Fibroblast of lung (primary cell): ENCODE measurements around the gene SLC1A7. TPM values are rescaled to one million over a fixed set of nuclear protein-coding genes. Genes with fewer than 3 reads are reported as not detected.

ENCODE experiments used
- DNase-seq, 2 donors: peaks; one replicate each; pipeline versions ENCODE4 v3.0.0 to v3.0.0-alpha.2; 2010; ENCODE audit warnings: low read depth in 2 of 2
- H2AFZ ChIP-seq: 2 replicates; pipeline ENCODE4 v1.5.1; 2012; ENCODE audit warnings: low read length, control low read depth, inconsistent platforms
- H3K27ac ChIP-seq: 2 replicates; pipeline ENCODE4 v1.5.1; 2011; ENCODE audit warnings: low read length, control low read depth; ENCODE audit not compliant: insufficient read depth
- H3K27me3 ChIP-seq: 2 replicates; pipeline ENCODE4 v1.5.1; 2011; ENCODE audit warnings: mild to moderate bottlenecking, low read length; ENCODE audit not compliant: control insufficient read depth, insufficient read depth
- H3K36me3 ChIP-seq: 2 replicates; pipeline ENCODE4 v1.5.1; 2011; ENCODE audit warnings: low read length; ENCODE audit not compliant: control insufficient read depth, insufficient read depth
- H3K4me1 ChIP-seq: 2 replicates; pipeline ENCODE4 v1.5.1; 2011; ENCODE audit warnings: low read length; ENCODE audit not compliant: control insufficient read depth, insufficient read depth; ENCODE audit errors: extremely low read depth
- H3K4me2 ChIP-seq: 2 replicates; pipeline ENCODE4 v1.5.1; 2011; ENCODE audit warnings: low read length, control low read depth; ENCODE audit not compliant: insufficient read depth; ENCODE audit errors: extremely low read depth
- H3K4me3 ChIP-seq, 4 experiments: fragments of 200-600 bp in 1 of 4; sonication (generic) in 1 of 4; replicated peaks in 1 of 4; 2 replicates each; pipeline ENCODE4 v1.5.1; 2011 to 2016; ENCODE audit warnings: low read length in 4 of 4, low read depth in 3 of 4, mild to moderate bottlenecking in 3 of 4, control low read depth in 2 of 4, inconsistent platforms in 1 of 4, mixed read lengths in 1 of 4; ENCODE audit not compliant: insufficient read depth in 1 of 4; ENCODE audit errors: control extremely low read depth in 1 of 4
- H3K79me2 ChIP-seq: 2 replicates; pipeline ENCODE4 v1.5.1; 2012; ENCODE audit warnings: mild to moderate bottlenecking, low read length, inconsistent platforms; ENCODE audit not compliant: control insufficient read depth, insufficient read depth
- H3K9ac ChIP-seq: 2 replicates; pipeline ENCODE4 v1.5.1; 2011; ENCODE audit warnings: mild to moderate bottlenecking, low read length, control low read depth; ENCODE audit not compliant: insufficient read depth
- H3K9me3 ChIP-seq: 2 replicates; pipeline ENCODE4 v1.5.1; 2012; ENCODE audit warnings: low read depth, low read length; ENCODE audit not compliant: control insufficient read depth, insufficient read depth
- H4K20me1 ChIP-seq: 2 replicates; pipeline ENCODE4 v1.5.1; 2011; ENCODE audit warnings: low read length; ENCODE audit not compliant: control insufficient read depth, insufficient read depth; ENCODE audit errors: extremely low read depth
- EZH2 ChIP-seq: IDR thresholded peaks from 2 replicates; pipeline ENCODE4 v1.5.1; 2012; ENCODE audit warnings: low read length, control low read depth, mild to moderate bottlenecking; ENCODE audit errors: missing control alignments
- polyA plus RNA-seq, 2 donors: library from polyadenylated mRNA; depleted of rRNA in 1 of 2; stranded (reverse) in 1 of 2; unstranded in 1 of 2; fragments of >200 nt; gene quantifications; 2 replicates each; pipeline ENCODE4 v1.2.1, GENCODE V29; 2011 to 2012; ENCODE audit warnings: missing spikeins in 1 of 2
- total RNA-seq: library from RNA; depleted of rRNA; stranded (reverse); fragments of >200 nt; gene quantifications from 2 replicates; pipeline ENCODE4 v1.2.1, GENCODE V29; 2014
- TF ChIP-seq, protein P1 (sequence below), 2 donors: IDR thresholded peaks in 1 of 2; conservative IDR thresholded peaks in 1 of 2; 1 replicate in 1 of 2; 2 replicates in 1 of 2; pipeline ENCODE4 v1.5.1; 2011 to 2012; ENCODE audit warnings: low read length in 2 of 2, control low read depth in 1 of 2, inconsistent platforms in 1 of 2, low read depth in 1 of 2, mild to moderate bottlenecking in 1 of 2

Gene SLC1A7
- total and polyA plus RNA-seq, 2 donors (not counting 1 experiment from before 2014, with no cell fraction given) = 0.15 to 0.33 TPM

DNA sequence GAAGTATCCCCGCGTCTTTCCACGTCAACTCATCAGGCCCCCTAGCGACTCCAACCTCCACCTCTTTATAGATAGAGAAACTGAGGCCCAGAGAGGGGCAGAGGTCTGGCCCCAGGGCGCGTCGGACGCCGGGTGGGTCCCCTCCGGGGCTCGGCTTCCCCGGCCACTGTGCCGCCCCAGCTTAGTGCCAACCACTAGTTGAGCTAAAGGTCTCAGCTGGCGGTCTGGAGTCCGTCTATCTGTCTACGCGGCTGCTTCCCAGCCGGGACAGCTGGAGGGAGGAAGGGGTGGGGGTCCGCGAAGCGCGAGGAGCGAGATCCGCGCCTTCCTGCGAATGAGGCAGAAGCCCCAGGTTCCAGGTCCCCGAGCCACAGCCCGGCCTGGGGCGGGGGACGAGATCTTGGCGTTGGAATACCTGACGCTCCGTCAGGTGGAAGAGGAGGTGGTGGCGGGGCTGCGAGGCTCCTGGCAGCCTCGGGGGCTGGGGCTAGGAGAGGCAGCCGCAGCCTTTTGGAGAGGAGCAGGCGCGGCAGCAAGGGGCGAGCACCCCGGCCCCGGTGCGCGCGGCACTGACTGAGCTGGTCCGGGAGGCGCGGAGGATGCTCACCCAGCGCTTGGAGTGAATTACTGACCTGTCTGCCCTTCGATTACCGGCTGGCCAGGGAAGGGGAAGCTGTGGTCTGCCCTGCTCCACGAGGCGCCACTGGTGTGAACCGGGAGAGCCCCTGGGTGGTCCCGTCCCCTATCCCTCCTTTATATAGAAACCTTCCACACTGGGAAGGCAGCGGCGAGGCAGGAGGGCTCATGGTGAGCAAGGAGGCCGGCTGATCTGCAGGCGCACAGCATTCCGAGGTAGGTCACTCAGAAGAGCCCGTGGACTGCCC is 79.5 kb downstream of the SLC1A7 start:
- Histone ChIP-seq H3K9ac (peak overlapping the region; percentile 65), H3K27ac (no peak overlapping the region), H3K4me2 (peak overlapping the region; percentile 91), H3K4me3 (peak overlapping the region; percentile 56 to 86 (median 64)), H2AFZ (no peak overlapping the region), H3K27me3 (no peaks in the 10 kb centered on the region), H3K79me2 (no peaks in the 10 kb centered on the region), H3K36me3 (no peaks in the 10 kb centered on the region), H3K9me3 (no peaks in the 10 kb centered on the region), H4K20me1 (no peaks in the 10 kb centered on the region), H3K4me1 (peaks cover 13% of the 10 kb centered on the region)
- no peak for DNase-seq
- TF ChIP-seq, protein P1, sequence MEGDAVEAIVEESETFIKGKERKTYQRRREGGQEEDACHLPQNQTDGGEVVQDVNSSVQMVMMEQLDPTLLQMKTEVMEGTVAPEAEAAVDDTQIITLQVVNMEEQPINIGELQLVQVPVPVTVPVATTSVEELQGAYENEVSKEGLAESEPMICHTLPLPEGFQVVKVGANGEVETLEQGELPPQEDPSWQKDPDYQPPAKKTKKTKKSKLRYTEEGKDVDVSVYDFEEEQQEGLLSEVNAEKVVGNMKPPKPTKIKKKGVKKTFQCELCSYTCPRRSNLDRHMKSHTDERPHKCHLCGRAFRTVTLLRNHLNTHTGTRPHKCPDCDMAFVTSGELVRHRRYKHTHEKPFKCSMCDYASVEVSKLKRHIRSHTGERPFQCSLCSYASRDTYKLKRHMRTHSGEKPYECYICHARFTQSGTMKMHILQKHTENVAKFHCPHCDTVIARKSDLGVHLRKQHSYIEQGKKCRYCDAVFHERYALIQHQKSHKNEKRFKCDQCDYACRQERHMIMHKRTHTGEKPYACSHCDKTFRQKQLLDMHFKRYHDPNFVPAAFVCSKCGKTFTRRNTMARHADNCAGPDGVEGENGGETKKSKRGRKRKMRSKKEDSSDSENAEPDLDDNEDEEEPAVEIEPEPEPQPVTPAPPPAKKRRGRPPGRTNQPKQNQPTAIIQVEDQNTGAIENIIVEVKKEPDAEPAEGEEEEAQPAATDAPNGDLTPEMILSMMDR (conservative IDR thresholded peaks at IDR 0.05 in 1 of 2, IDR thresholded peaks at IDR 0.05 in 1 of 2; ENCODE audit: low read depth in 1 of 2, low read length in 2 of 2) = peak in 1 of 2 donors; percentile 13
- no peak for TF ChIP-seq EZH2

- no peaks in the 10 kb centered on the region for H3K27me3 ChIP-seq
- TF ChIP-seq, protein P1 (conservative IDR thresholded peaks at IDR 0.05 in 1 of 2, IDR thresholded peaks at IDR 0.05 in 1 of 2; ENCODE audit: low read depth in 1 of 2, low read length in 2 of 2) = no peak
- TF ChIP-seq EZH2 = no peak
Observed at GRCh38 chr1:53061859-53062707, 80.4 kb downstream of the SLC1A7 start, which contains the start of gene PODN. Gene PODN (plus strand): TSS chr1:53062213. CDS start chr1:53069856, 7,643 bp downstream.

More at GRCh38 chr1:53061859-53062707, 80.4 kb downstream of the SLC1A7 start, which contains the start of gene PODN:
- peak; percentile 40 to 44 for DNase-seq
- H3K79me2 ChIP-seq = no peaks in the 10 kb centered on the region
- H3K4me1 ChIP-seq = peaks cover 13% of the 10 kb centered on the region
- H3K4me3 ChIP-seq = peak within 1 kb of the TSS; percentile 56 to 86 (median 64)
- H3K9ac ChIP-seq = peak within 1 kb of the TSS; percentile 65
- peak within 1 kb of the TSS; percentile 37 for H2AFZ ChIP-seq
- H3K36me3 ChIP-seq = no peaks in the 10 kb centered on the region
- H3K9me3 ChIP-seq = no peaks in the 10 kb centered on the region
- H3K27ac ChIP-seq = no peak within 1 kb of the TSS
- peak within 1 kb of the TSS; percentile 91 for H3K4me2 ChIP-seq
- H4K20me1 ChIP-seq = no peaks in the 10 kb centered on the region
